Stomach (tissue), 4 donors: Measurements from ENCODE around the gene IFI16.

Experiments used
- POLR2A ChIP-seq, 4 donors: fragments of 450-650 bp; IDR thresholded peaks; one replicate each; pipeline ENCODE4 v1.6.1; 2016; ENCODE audit warnings: antibody characterized with exemption in 4 of 4, control low read depth in 2 of 4, mild to moderate bottlenecking in 1 of 4, moderate library complexity in 1 of 4
- POLR2AphosphoS5 ChIP-seq, 3 donors: sonication (generic); formaldehyde crosslinking; IDR thresholded peaks; one replicate each; pipeline ENCODE4 v1.6.1; 2016; ENCODE audit warnings: antibody characterized with exemption in 3 of 3
- TF ChIP-seq, protein P1 (sequence below), 7 experiments: fragments of 450-650 bp in 4 of 7; fragments of 200-600 bp in 3 of 7; sonication (generic) in 3 of 7; IDR thresholded peaks; one replicate each; pipeline ENCODE4 v1.5.1; 2016 to 2019; ENCODE audit warnings: antibody characterized with exemption in 7 of 7, control low read depth in 2 of 7, mild to moderate bottlenecking in 1 of 7

DNA sequence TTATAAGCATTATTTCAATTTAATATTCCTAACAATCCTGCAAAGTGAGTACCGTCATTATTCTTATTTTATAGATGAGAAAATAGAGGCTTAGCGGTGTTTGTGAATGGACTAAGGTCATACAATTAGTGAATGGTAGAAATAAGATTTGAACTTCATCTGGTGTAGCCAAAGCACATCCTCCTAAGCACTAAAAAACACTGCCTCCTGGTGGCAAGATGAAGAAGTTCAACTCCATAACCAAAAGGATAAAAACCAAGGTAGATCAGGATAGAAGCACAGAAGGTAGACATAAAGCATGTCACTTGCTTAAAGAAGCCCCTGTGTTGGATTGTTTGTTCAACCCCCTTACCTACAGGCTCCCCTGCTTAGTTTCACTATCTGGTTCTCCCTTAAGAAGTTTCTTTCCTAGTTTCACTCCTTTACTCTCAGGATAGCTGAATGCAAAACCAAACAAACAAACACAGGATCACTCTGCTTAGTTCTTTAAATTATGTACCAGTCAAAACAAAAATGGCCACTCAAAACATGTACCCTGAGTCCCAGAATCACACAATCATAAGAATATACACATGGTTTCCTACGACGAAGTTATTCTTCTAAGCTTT, 79.6 kb downstream of the IFI16 start:
- TF ChIP-seq, protein P1, sequence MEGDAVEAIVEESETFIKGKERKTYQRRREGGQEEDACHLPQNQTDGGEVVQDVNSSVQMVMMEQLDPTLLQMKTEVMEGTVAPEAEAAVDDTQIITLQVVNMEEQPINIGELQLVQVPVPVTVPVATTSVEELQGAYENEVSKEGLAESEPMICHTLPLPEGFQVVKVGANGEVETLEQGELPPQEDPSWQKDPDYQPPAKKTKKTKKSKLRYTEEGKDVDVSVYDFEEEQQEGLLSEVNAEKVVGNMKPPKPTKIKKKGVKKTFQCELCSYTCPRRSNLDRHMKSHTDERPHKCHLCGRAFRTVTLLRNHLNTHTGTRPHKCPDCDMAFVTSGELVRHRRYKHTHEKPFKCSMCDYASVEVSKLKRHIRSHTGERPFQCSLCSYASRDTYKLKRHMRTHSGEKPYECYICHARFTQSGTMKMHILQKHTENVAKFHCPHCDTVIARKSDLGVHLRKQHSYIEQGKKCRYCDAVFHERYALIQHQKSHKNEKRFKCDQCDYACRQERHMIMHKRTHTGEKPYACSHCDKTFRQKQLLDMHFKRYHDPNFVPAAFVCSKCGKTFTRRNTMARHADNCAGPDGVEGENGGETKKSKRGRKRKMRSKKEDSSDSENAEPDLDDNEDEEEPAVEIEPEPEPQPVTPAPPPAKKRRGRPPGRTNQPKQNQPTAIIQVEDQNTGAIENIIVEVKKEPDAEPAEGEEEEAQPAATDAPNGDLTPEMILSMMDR (IDR thresholded peaks at IDR 0.05) = peak in 4 of 7 experiments; percentile 20 to 57 (median 36)
- TF ChIP-seq POLR2AphosphoS5 (IDR thresholded peaks at IDR 0.05) (no peak), POLR2A (IDR thresholded peaks at IDR 0.05) (no peak)
